SKM-1 (cell line): ENCODE data around the gene RHEBL1.

Experiments used
- DNase-seq: peaks from one replicate; lab custom pipeline; 2025; ENCODE audit not compliant: unreplicated experiment; lab: John Stamatoyannopoulos, UW

Gene RHEBL1

GRCh38 chr12:49069507-49070346 lies at the start of gene RHEBL1:
Gene RHEBL1, minus strand, starts transcription at chr12:49069979. Its CDS starts 194 bp downstream, at chr12:49069785.
- DNase-seq: peak; percentile 42

- DNase-seq: no peak
These were observed 41.4 kb upstream of the RHEBL1 start for GRCh38 chr12:49111206-49111605.

- peak; percentile 59 for DNase-seq
These were observed 40.8 kb upstream of the RHEBL1 start, which contains the start of gene LMBR1L for GRCh38 chr12:49110464-49111155. Gene LMBR1L, minus strand, starts transcription at chr12:49110847. Its CDS starts 292 bp downstream, at chr12:49110555.

- DNase-seq: no peak
These were observed 40.1 kb upstream of the RHEBL1 start for GRCh38 chr12:49109641-49110463.

GRCh38 chr12:49108958-49109404 lies 39.2 kb upstream of the RHEBL1 start:
- DNase-seq: no peak

GRCh38 chr12:49105504-49106084 lies 35.8 kb upstream of the RHEBL1 start:
- DNase-seq: no peak

- no peak for DNase-seq
These were observed 35.0 kb upstream of the RHEBL1 start for GRCh38 chr12:49104822-49105221.

GRCh38 chr12:49100380-49100779 lies 30.6 kb upstream of the RHEBL1 start:
- DNase-seq: no peak

GRCh38 chr12:49098703-49099102 lies 28.9 kb upstream of the RHEBL1 start:
- no peak for DNase-seq

- DNase-seq: no peak
These were observed 28.3 kb upstream of the RHEBL1 start for GRCh38 chr12:49098035-49098451.

- no peak for DNase-seq
These were observed 27.6 kb upstream of the RHEBL1 start for GRCh38 chr12:49097381-49097780.

GRCh38 chr12:49094975-49095365 lies 25.2 kb upstream of the RHEBL1 start:
- no peak for DNase-seq

GRCh38 chr12:49094160-49094974 lies 24.6 kb upstream of the RHEBL1 start, which contains the start of gene DHH:
Gene DHH, minus strand, starts transcription at chr12:49094801. Its CDS starts 289 bp downstream, at chr12:49094512.
- DNase-seq: no peak

- no peak for DNase-seq
These were observed 24.0 kb upstream of the RHEBL1 start for GRCh38 chr12:49093792-49094159.

GRCh38 chr12:49092816-49093406 lies 23.1 kb upstream of the RHEBL1 start:
- DNase-seq: no peak

- DNase-seq: no peak
These were observed 22.5 kb upstream of the RHEBL1 start for GRCh38 chr12:49092086-49092815.

GRCh38 chr12:49091836-49092085 lies 22.0 kb upstream of the RHEBL1 start:
- DNase-seq: no peak

- no peak for DNase-seq
These were observed 21.5 kb upstream of the RHEBL1 start for GRCh38 chr12:49091056-49091835.
